Neural cell (in vitro differentiated cells): Measurements from ENCODE around the gene ISCA2.

Experiments used
- CTCF ChIP-seq: fragments of 450-650 bp; IDR thresholded peaks from 2 replicates; pipeline ENCODE4 v1.5.1; 2014; ENCODE audit warnings: antibody characterized with exemption, mild to moderate bottlenecking, moderate library complexity; ENCODE audit not compliant: poor library complexity, severe bottlenecking
- EZH2 ChIP-seq: fragments of 200-600, 300-800 bp; shearing (Covaris generic), sonication (generic); IDR thresholded peaks from 2 replicates; pipeline ENCODE4 v1.6.1; 2014; ENCODE audit warnings: antibody characterized with exemption, low read length, borderline replicate concordance, mild to moderate bottlenecking; ENCODE audit not compliant: insufficient read depth, poor library complexity, severe bottlenecking
- POLR2AphosphoS5 ChIP-seq: IDR thresholded peaks from 2 replicates; pipeline ENCODE4 v1.6.1; 2012
- TAF1 ChIP-seq: IDR thresholded peaks from 2 replicates; pipeline ENCODE4 v1.6.1; 2012; ENCODE audit warnings: low read depth

- TF ChIP-seq EZH2: no peak
- no peak for TF ChIP-seq CTCF
- TF ChIP-seq TAF1: no peak
- TF ChIP-seq POLR2AphosphoS5: no peak
Measured at GRCh38 chr14:74506411-74506851, 12.9 kb downstream of the ISCA2 start.
